Panc1 (cell line): ENCODE data around the gene AFDN. TPM values are rescaled to one million over a fixed set of nuclear protein-coding genes. Genes with fewer than 3 reads are reported as not detected.

ENCODE experiments used
- ATAC-seq: fragments of 200-7000 bp; cut with Tn5 transposase; 2 replicates; pipeline ENCODE4 v1.9.1; 2020; ENCODE audit warnings: mild to moderate bottlenecking, moderate library complexity
- BruUV-seq: library from RNA; stranded (reverse); fragments of 400-500 nt; replicated peaks from 2 replicates; lab custom pipeline; 2021; lab: Mats Ljungman, UMichigan
- CTCF ChIA-PET: fragments of 300-600 bp; sonication (Branson Sonifier 250); formaldehyde crosslinking; loops from one replicate; lab custom pipeline; 2022; ENCODE audit warnings: antibody characterized with exemption; lab: Charles Lee
- POLR2A ChIA-PET: fragments of 300-600 bp; sonication (Branson Sonifier 250); formaldehyde crosslinking; loops from one replicate; lab custom pipeline; 2022; ENCODE audit warnings: antibody characterized with exemption; lab: Charles Lee
- DNase-seq: peaks from one replicate; pipeline ENCODE4 v3.0.0-alpha.2; 2010; ENCODE audit warnings: low read depth, low spot score
- H3K27ac ChIP-seq: 2 replicates; pipeline ENCODE4 v1.5.1; 2011; ENCODE audit warnings: mild to moderate bottlenecking, low read length, inconsistent platforms
- H3K27me3 ChIP-seq: fragments of 200-500 bp; sonication (Bioruptor generic); 2 replicates; pipeline ENCODE4 v1.6.0; 2014; ENCODE audit warnings: low read length, inconsistent platforms; ENCODE audit not compliant: control insufficient read depth, insufficient read depth
- H3K36me3 ChIP-seq: fragments of 200-500 bp; sonication (Bioruptor generic); 2 replicates; pipeline ENCODE4 v1.5.1; 2014; ENCODE audit warnings: inconsistent platforms, mild to moderate bottlenecking, low read length, moderate library complexity; ENCODE audit not compliant: control insufficient read depth, insufficient read depth
- H3K4me1 ChIP-seq: 2 replicates; pipeline ENCODE4 v1.5.1; 2011; ENCODE audit warnings: inconsistent platforms, mild to moderate bottlenecking, low read length, moderate library complexity; ENCODE audit not compliant: control insufficient read depth, insufficient read depth
- H3K4me3 ChIP-seq, 2 experiments: 2 replicates each; pipeline ENCODE4 v1.5.1; 2011 to 2012; ENCODE audit warnings: low read depth in 2 of 2, low read length in 2 of 2, mild to moderate bottlenecking in 2 of 2, inconsistent platforms in 1 of 2, moderate library complexity in 1 of 2
- H3K9me3 ChIP-seq: fragments of 200-500 bp; sonication (Bioruptor generic); 2 replicates; pipeline ENCODE4 v1.5.1; 2014; ENCODE audit warnings: low read depth, mild to moderate bottlenecking, inconsistent platforms, low read length, moderate library complexity; ENCODE audit not compliant: control insufficient read depth, insufficient read depth
- CTCF ChIP-seq: fragments of 450-650 bp; IDR thresholded peaks from 2 replicates; pipeline ENCODE4 v1.5.1; 2017; ENCODE audit warnings: mild to moderate bottlenecking
- POLR2AphosphoS5 ChIP-seq: IDR thresholded peaks from 2 replicates; pipeline ENCODE4 v1.6.1; 2012; ENCODE audit warnings: mild to moderate bottlenecking, low read depth, low read length, moderate library complexity
- REST ChIP-seq, 2 experiments: IDR thresholded peaks; 2 replicates each; pipeline ENCODE4 v1.6.1; 2011 to 2012; ENCODE audit warnings: low read depth in 2 of 2, control low read depth in 1 of 2, low read length in 1 of 2, mild to moderate bottlenecking in 1 of 2, moderate library complexity in 1 of 2; ENCODE audit not compliant: insufficient read depth in 1 of 2
- SIN3A ChIP-seq: IDR thresholded peaks from 2 replicates; pipeline ENCODE4 v1.6.1; 2012; ENCODE audit warnings: low read depth, mild to moderate bottlenecking, low read length, moderate library complexity, borderline replicate concordance; ENCODE audit not compliant: insufficient read depth
- TCF7L2 ChIP-seq: IDR thresholded peaks from 2 replicates; pipeline ENCODE4 v1.6.1; 2011; ENCODE audit warnings: mild to moderate bottlenecking, low read depth, low read length, inconsistent platforms
- in situ Hi-C: cut with HindIII; loops from 2 replicates; pipeline ENCODE4 v1.10.0; 2016; ENCODE audit warnings: low sequenced_read_pairs, low pct_unique_long_range_greater_than_20kb
- intact Hi-C: fragments of 100-400 bp; cut with micrococcal nuclease; formaldehyde crosslinking; loops from one replicate; pipeline ENCODE4 v1.10.0; 2022; ENCODE audit not compliant: unreplicated experiment
- total RNA-seq: library from RNA; stranded (reverse); gene quantifications from one replicate; pipeline ENCODE4 v1.2.1, GENCODE V29; 2021; ENCODE audit not compliant: unreplicated experiment

Gene AFDN
- total RNA-seq, 1 experiment from 2014 or later, result 143 TPM

GRCh38 chr6:168002804-168003203, 176.1 kb downstream of the AFDN start:
- Histone ChIP-seq H3K27ac (no peak overlapping the region; the same call in 1 of the 2 replicates), H3K36me3 (no peaks in the 10 kb centered on the region), H3K4me3 (no peak overlapping the region), H3K27me3 (no peaks in the 10 kb centered on the region), H3K4me1 (peaks cover 16% of the 10 kb centered on the region), H3K9me3 (no peaks in the 10 kb centered on the region)
- intact Hi-C loops, result no loop called here
- CTCF ChIA-PET, result interaction anchor here (0.6 kb wide), 1 partner anchor 810 kb away, joined by 3 read pairs; no protein-coding TSS in a partner anchor
- in situ Hi-C loops, result no loop called here
- DNase-seq (no peak), ATAC-seq (no peak)
- TF ChIP-seq REST (IDR thresholded peaks at IDR 0.05; ENCODE audit: insufficient read depth in 1 of 2, low read depth in 2 of 2, low read length in 1 of 2), result no peak
- TF ChIP-seq POLR2AphosphoS5, result no peak
- TF ChIP-seq SIN3A, result no peak
- TF ChIP-seq CTCF, result no peak
- no peak for TF ChIP-seq TCF7L2
- no TSS peak for BruUV-seq
- POLR2A ChIA-PET, result no interaction called here

- Histone ChIP-seq H3K9me3 (no peaks in the 10 kb centered on the region), H3K4me1 (peaks cover 14% of the 10 kb centered on the region; the same call in 1 of the 2 replicates), H3K27me3 (no peaks in the 10 kb centered on the region), H3K4me3 (no peak overlapping the region), H3K36me3 (no peaks in the 10 kb centered on the region), H3K27ac (no peak overlapping the region)
- CTCF ChIA-PET, result interaction anchor here (0.6 kb wide), 2 partner anchors 50 to 1419 kb away, joined by 7 to 10 read pairs; no protein-coding TSS in a partner anchor
- POLR2A ChIA-PET, result no interaction called here
- ATAC-seq (no peak), DNase-seq (no peak)
- in situ Hi-C loops (no loop called here), intact Hi-C loops (no loop called here)
- TF ChIP-seq REST (IDR thresholded peaks at IDR 0.05; ENCODE audit: insufficient read depth in 1 of 2, low read depth in 2 of 2, low read length in 1 of 2) (no peak), POLR2AphosphoS5 (no peak), CTCF (no peak), SIN3A (no peak), TCF7L2 (no peak)
- BruUV-seq, result no TSS peak
These were observed 177.3 kb downstream of the AFDN start for GRCh38 chr6:168004023-168004422.
